ENCODE data around the gene LAMA3. TPM values are rescaled to one million over a fixed set of nuclear protein-coding genes. Genes with fewer than 3 reads are reported as not detected.

Gene LAMA3
- total and polyA plus RNA-seq, 2 of the 13 experiments (the other 11 are each of a cell fraction or from before 2014, with no cell fraction given): 0.45 to 2.2 TPM

DNA sequence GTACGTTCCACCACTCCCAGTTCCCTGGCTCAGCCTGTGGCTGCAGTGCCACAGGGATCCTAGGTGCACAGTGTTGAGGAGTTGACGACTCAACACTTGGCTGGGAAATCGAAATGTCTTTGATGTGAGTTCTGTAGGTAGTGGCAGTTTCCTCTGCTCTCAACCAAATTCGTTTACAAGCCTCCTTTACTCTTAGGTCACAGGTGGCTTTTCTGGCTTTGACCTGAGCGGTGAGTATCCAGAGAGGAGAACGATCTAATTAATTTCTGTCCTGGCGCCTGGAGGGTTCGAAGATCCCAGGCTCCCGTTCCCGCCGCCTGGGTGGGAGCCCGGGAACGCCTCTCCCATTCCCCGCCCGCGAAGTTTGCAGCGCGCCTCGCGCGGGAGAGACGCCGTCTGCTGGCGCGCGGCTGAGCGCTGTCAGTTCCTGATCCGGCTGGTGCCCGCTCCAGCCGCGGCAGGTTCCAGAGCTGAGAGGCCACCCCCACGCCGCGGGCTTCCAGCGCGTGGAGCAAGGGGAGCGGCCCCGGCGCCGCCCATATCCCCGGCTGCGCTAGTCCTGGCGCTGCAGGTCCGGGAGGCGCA is at the start of gene LAMA3 (continued):
- TF ChIP-seq MBD4 (IDR thresholded peaks at IDR 0.05; ENCODE audit: borderline replicate concordance, low read length) (no peak), HNRNPK (IDR thresholded peaks at IDR 0.05; ENCODE audit: low read depth, low read length, poor library complexity, severe bottlenecking) (no peak), FOXO1 (CRISPR knock-in tag; IDR thresholded peaks at IDR 0.05) (no peak), ZNF20 (CRISPR knock-in tag; IDR thresholded peaks at IDR 0.05) (no peak), ZNF441 (CRISPR knock-in tag; IDR thresholded peaks at IDR 0.05; ENCODE audit: borderline replicate concordance) (no peak), NR2C2 (CRISPR knock-in tag; IDR thresholded peaks at IDR 0.05; ENCODE audit: borderline replicate concordance) (no peak), MBNL3 (CRISPR knock-in tag; conservative IDR thresholded peaks at IDR 0.05) (no peak), ZNF432 (CRISPR knock-in tag; IDR thresholded peaks at IDR 0.05; ENCODE audit: borderline replicate concordance) (no peak), BHLHE40 (IDR thresholded peaks at IDR 0.05; ENCODE audit: low read length) (no peak), ZFY (CRISPR knock-in tag; IDR thresholded peaks at IDR 0.05) (no peak), ZNF777 (CRISPR knock-in tag; IDR thresholded peaks at IDR 0.05) (peak; percentile 51), PCBP2 (optimal IDR thresholded peaks at IDR 0.05; ENCODE audit: low read depth, low read length, poor library complexity, severe bottlenecking) (no peak), ZNF205 (CRISPR knock-in tag; IDR thresholded peaks at IDR 0.05) (no peak), ZNF230 (CRISPR knock-in tag; IDR thresholded peaks at IDR 0.05) (no peak), RFXAP (CRISPR knock-in tag; IDR thresholded peaks at IDR 0.05; ENCODE audit: borderline replicate concordance) (no peak), PLRG1 (conservative IDR thresholded peaks at IDR 0.05) (no peak), ELF3 (CRISPR knock-in tag; IDR thresholded peaks at IDR 0.05) (no peak)
- TF ChIP-seq, protein P1, sequence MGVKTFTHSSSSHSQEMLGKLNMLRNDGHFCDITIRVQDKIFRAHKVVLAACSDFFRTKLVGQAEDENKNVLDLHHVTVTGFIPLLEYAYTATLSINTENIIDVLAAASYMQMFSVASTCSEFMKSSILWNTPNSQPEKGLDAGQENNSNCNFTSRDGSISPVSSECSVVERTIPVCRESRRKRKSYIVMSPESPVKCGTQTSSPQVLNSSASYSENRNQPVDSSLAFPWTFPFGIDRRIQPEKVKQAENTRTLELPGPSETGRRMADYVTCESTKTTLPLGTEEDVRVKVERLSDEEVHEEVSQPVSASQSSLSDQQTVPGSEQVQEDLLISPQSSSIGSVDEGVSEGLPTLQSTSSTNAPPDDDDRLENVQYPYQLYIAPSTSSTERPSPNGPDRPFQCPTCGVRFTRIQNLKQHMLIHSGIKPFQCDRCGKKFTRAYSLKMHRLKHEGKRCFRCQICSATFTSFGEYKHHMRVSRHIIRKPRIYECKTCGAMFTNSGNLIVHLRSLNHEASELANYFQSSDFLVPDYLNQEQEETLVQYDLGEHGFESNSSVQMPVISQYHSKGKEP (CRISPR knock-in tag; IDR thresholded peaks at IDR 0.05): no peak
- TF ChIP-seq, protein P2, sequence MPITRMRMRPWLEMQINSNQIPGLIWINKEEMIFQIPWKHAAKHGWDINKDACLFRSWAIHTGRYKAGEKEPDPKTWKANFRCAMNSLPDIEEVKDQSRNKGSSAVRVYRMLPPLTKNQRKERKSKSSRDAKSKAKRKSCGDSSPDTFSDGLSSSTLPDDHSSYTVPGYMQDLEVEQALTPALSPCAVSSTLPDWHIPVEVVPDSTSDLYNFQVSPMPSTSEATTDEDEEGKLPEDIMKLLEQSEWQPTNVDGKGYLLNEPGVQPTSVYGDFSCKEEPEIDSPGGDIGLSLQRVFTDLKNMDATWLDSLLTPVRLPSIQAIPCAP (CRISPR knock-in tag; IDR thresholded peaks at IDR 0.05; ENCODE audit: low read depth): no peak
- TF ChIP-seq, protein P3, sequence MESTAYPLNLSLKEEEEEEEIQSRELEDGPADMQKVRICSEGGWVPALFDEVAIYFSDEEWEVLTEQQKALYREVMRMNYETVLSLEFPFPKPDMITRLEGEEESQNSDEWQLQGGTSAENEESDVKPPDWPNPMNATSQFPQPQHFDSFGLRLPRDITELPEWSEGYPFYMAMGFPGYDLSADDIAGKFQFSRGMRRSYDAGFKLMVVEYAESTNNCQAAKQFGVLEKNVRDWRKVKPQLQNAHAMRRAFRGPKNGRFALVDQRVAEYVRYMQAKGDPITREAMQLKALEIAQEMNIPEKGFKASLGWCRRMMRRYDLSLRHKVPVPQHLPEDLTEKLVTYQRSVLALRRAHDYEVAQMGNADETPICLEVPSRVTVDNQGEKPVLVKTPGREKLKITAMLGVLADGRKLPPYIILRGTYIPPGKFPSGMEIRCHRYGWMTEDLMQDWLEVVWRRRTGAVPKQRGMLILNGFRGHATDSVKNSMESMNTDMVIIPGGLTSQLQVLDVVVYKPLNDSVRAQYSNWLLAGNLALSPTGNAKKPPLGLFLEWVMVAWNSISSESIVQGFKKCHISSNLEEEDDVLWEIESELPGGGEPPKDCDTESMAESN (CRISPR knock-in tag; conservative IDR thresholded peaks at IDR 0.05): no peak
